Jurkat, Clone E6-1 (cell line): ENCODE measurements around the gene TM2D1.
"Not testable (repeated sequence)": the region's sequence is repeated elsewhere in the genome, so short reads cannot be mapped to it uniquely, and the experiment has no call there.

ENCODE experiments used
- DNase-seq: peaks from one replicate; pipeline ENCODE4 v3.0.0-alpha.2; 2011; ENCODE audit warnings: low read depth, low spot score
- H3K4me3 ChIP-seq: 2 replicates; pipeline ENCODE4 v1.5.1; 2011; ENCODE audit warnings: mild to moderate bottlenecking, low read length, control low read depth, moderate library complexity

The TM2D1 gene

DNA sequence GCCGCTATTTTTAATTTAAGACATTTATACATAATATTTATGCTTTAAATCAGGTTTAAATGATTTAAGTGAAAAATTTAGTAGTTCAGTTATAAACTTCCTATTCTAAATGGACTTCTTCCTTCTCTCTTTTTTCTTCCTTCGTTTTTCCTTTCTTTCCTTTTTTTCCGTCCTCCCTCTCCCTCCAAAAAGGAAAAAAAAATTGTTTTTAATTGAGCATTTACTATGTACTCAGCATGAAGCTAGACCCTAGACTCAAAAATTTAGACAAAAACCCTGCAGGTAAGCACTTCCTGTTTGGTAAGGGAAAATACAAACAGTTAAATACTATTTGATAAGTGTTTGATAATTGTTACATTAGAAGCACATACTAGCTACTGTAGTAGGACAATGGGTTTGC, 2.6 kb upstream of the TM2D1 start:
- no peak overlapping the region for H3K4me3 ChIP-seq
- DNase-seq = no peak

GRCh38 chr1:61724506-61724812, 482 bp downstream of the TM2D1 start:
- DNase-seq = no peak

GRCh38 chr1:61718996-61719663, 5.8 kb downstream of the TM2D1 start:
- not testable (repeated sequence) for H3K4me3 ChIP-seq, DNase-seq

More at GRCh38 chr1:61724506-61724812, 482 bp downstream of the TM2D1 start:
- H3K4me3 ChIP-seq = peak overlapping the region; percentile 99

DNA sequence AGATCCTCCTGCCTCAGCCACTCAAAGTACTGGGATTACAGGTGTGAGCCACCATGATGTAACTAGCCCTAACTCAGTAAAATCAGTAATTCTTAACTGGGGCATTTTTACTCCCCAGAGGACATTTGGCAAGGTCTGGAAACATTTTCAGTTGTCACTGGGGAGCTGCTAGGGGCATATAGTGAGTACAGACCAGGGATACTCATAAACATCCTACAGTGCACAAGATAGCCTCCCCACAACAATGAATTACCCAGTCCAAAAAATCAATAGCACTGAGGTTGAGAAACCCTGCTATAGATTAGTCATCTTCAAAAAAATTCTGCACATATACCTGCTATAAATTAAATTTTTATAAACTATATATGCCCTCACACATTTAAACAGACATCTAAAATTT, 13.0 kb downstream of the TM2D1 start:
- H3K4me3 ChIP-seq = no peak overlapping the region
- DNase-seq = no peak

DNA sequence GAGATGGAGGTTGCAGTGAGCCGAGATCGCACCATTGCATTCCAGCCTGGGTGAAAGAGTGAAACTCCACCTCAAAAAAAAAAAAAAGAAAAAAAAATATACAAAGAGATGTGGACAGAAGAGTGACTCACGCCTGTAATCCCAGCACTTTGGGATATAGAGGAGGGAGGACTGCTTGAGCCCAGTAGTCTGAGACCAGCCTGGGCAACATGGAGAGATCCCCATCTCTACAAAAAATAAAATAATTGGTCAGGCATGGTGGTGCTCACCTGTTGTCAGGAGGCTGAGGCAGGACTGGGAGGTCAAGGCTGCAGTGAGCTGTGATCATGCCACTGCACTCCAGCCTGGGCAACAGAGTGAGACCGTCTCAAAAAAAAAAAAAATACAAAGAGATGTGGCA, 13.7 kb downstream of the TM2D1 start:
- not testable (repeated sequence) for H3K4me3 ChIP-seq, DNase-seq

DNA sequence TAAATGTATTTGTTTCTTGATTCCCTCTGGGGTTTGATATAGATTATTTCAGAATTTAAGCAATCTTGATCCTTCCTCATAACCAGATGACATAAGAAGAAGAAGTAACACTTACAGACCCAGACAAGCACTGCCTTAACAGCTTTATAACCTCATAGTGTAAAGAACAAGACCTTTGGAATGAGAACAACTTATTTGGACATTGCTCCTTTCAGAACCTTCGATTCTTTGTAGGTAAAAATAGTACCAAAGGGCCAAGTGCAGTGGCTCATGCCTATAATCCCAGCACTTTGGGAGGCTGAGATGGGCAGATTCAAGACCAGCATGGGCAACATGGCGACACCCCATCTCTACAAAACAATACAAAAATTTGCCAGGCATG, 15.0 kb downstream of the TM2D1 start:
- no peak overlapping the region for H3K4me3 ChIP-seq
- no peak for DNase-seq

GRCh38 chr1:61708953-61709907, 15.7 kb downstream of the TM2D1 start:
- no peak for DNase-seq
- H3K4me3 ChIP-seq = no peak overlapping the region

GRCh38 chr1:61699911-61700851, 24.8 kb downstream of the TM2D1 start:
- no peak for DNase-seq
- H3K4me3 ChIP-seq = no peak overlapping the region

DNA sequence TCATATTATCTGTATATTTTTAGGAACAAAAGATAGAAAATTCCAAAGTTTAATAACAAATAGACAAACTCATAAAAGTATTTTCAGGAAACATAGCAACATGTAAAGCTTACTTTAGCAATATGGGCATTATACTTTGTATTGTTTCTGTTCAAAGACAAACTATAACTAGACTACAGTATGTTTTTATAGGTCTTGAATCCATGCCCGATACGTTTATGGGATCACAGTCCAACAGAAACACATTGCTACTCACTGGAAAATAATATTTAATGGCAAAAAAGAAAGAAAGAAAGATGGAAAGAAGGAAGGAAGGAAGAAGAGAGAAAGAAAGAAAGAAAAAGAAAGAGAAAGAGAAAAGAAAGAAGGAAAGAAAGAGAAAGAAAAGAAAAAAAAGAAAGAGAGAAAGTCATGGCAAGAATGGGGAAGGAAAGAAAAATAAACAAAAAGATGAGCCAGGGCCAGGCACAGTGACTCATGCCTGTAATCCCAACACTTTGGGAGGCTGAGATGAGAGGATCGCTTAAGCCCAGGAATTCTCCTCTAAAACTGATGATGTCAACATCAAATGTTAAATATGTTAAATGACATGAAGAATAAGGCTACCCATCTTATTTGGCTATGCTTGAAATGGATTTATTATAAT, 32.7 kb downstream of the TM2D1 start:
- no peak overlapping the region for H3K4me3 ChIP-seq
- DNase-seq = no peak

- DNase-seq = no peak
- H3K4me3 ChIP-seq = no peak overlapping the region
These were observed 37.0 kb downstream of the TM2D1 start for GRCh38 chr1:61687901-61688300.

GRCh38 chr1:61682891-61683290, 42.0 kb downstream of the TM2D1 start:
- H3K4me3 ChIP-seq = no peak overlapping the region
- DNase-seq = no peak

DNA sequence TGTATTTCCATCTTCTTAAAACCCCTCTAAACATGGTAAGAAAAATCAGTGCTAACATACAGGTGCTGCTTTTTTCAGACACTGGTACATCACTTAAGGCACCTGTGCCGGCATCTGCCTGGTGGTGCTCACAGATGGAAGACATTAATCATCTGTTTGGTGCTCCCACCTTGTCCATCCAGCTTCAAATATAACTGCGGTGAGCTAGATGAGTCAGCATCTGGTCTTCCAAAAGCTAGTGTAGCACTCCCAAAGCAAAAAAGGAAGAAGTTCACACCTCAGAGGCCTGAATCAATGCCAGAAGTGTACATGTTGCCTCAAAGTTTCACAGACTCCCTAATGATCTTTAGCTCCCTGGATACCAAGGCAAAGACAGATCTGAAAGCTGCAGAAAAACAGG, 44.4 kb downstream of the TM2D1 start:
- DNase-seq = no peak
- H3K4me3 ChIP-seq = no peak overlapping the region

DNA sequence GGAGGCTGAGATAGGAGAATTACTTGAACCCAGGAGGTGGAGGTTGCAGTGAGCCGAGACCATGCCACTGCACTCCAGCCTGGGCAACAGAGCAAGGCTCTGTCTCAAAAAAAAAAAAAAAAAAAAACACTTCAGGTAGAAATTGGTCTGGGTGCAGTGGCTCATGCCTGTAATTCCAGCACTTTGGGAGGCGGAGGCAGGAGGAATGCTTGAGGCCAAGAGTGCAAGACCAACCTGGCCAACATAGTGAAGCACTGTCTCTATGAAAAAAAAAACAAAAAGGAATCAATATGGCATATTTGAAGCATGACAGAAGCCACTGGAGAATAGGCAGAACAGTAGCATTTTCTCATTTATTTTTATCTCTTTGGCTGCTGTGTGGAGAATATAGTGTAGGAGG, 48.1 kb downstream of the TM2D1 start:
- H3K4me3 ChIP-seq, DNase-seq: not testable (repeated sequence)

DNA sequence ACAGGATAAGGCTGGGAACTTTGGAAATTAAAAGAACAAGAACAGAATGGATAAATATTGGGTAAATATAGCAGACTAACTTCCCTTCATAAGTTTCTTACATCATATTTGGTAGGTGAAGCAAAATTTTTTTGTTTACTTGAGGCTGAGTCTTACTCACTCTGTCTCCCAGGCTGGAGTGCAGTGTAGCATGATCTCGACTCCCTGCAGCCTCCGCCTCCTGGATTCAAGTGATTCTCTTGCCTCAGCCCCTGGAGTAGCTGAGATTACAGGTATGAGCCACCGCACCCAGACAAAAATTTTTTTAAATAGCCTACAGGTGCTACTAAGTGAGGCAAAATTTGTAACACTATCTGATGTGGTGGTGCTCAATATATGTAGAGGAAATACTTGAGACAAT, 50.7 kb downstream of the TM2D1 start:
- no peak overlapping the region for H3K4me3 ChIP-seq
- no peak for DNase-seq

GRCh38 chr1:61672376-61672775, 52.6 kb downstream of the TM2D1 start:
- no peak overlapping the region for H3K4me3 ChIP-seq
- DNase-seq = no peak

DNA sequence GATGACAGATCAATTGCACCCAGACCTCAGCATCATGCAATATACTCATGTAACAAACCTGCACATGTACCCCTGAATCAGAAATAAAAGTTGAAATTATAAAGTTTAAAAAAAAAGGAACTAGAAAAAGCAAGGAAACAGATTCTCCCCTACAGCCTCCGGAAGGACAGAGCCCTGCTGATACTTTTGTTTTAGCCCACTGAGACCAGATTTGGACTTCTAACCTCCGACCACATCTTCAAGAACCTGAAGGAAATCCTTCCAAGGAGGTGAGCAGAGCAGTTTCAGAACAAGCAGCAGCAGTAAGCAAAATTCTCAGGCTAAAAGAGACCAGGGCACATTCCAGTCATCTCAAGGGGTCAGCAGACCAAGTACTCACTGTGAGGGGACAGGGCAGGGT, 54.5 kb downstream of the TM2D1 start:
- DNase-seq = no peak
- H3K4me3 ChIP-seq = no peak overlapping the region

- no peak for DNase-seq
- H3K4me3 ChIP-seq = no peak overlapping the region
These were observed 54.9 kb downstream of the TM2D1 start for GRCh38 chr1:61670016-61670415.

DNA sequence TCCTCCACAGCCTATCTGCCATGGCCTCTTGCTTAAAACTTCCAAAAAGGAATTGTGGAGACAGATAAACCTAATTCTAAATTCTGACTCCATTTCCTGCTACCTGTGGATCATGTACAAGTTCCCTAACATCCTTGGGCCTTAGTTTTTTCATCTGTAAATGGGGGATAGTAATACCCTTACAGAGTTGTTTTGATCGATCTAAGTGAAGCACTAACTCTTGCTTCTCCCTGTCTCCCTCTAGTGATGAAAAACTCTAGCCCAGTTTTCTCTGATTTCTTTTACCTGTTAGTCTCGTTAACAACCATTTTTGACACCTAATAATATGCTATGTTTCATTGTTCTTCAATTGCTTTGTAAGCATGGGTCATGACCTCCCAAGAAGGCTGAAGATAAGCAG, 65.9 kb downstream of the TM2D1 start:
- H3K4me3 ChIP-seq = no peak overlapping the region
- no peak for DNase-seq

DNA sequence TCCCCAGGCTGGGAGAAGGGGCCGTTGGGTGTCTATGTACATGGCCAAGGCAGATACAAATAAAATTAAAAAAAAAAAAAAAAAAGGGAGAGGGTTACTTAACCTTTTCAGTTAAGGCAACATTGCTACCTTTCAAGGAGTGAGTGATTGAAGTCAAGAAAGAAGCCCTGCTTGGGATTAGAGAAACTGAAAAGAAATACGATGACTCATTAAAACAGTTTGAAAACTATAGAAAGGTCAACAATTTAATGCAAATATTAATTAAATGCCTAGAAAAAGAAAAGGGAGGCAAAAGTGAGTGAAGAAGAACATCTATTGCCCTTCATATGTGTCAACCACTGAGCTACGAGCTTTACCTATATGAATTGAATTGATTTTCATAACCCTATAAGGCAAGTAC, 69.5 kb downstream of the TM2D1 start:
- DNase-seq = no peak
- no peak overlapping the region for H3K4me3 ChIP-seq
